Thyroid gland (tissue), 4 donors: ENCODE measurements around the gene CTNS. TPM values are rescaled to one million over a fixed set of nuclear protein-coding genes. Genes with fewer than 3 reads are reported as not detected.

Source experiments
- DNase-seq, 2 donors: peaks; one replicate each; pipeline ENCODE4 v3.0.0-alpha.2; 2019
- H3K27ac ChIP-seq, 3 donors: fragments of 200-600 bp; sonication (generic); 1 replicate in 2 of 3; 2 replicates in 1 of 3; pipeline ENCODE4 v1.5.1; 2016 to 2019; ENCODE audit warnings: mild to moderate bottlenecking in 1 of 3, moderate library complexity in 1 of 3
- H3K27me3 ChIP-seq: fragments of 200-600 bp; sonication (generic); one replicate; pipeline ENCODE4 v1.5.1; 2019
- H3K36me3 ChIP-seq, 2 donors: fragments of 200-600 bp; sonication (generic); one replicate each; pipeline ENCODE4 v1.5.1; 2016 to 2019
- H3K4me1 ChIP-seq, 2 donors: fragments of 200-600 bp; sonication (generic); one replicate each; pipeline ENCODE4 v1.5.1; 2017 to 2019
- H3K4me3 ChIP-seq, 3 donors: fragments of 200-600 bp; sonication (generic); replicated peaks in 1 of 3; 1 replicate in 2 of 3; 2 replicates in 1 of 3; pipeline ENCODE4 v1.5.1; 2016; ENCODE audit warnings: mild to moderate bottlenecking in 1 of 3
- H3K9me3 ChIP-seq: fragments of 200-600 bp; sonication (generic); one replicate; pipeline ENCODE4 v1.5.1; 2017
- CTCF ChIP-seq, 6 experiments: fragments of 200-600 bp in 3 of 6; fragments of 450-650 bp in 3 of 6; sonication (generic) in 3 of 6; IDR thresholded peaks; one replicate each; pipeline ENCODE4 v1.5.1; 2016 to 2019; ENCODE audit warnings: antibody characterized with exemption in 6 of 6, mild to moderate bottlenecking in 2 of 6, inconsistent platforms in 1 of 6, moderate library complexity in 1 of 6
- POLR2A ChIP-seq, 2 donors: fragments of 450-650 bp; IDR thresholded peaks; one replicate each; pipeline ENCODE4 v1.6.1; 2017; ENCODE audit warnings: antibody characterized with exemption in 2 of 2, mild to moderate bottlenecking in 2 of 2, moderate library complexity in 1 of 2
- WGBS, 2 donors: methylation state at CpG; one replicate each; pipeline ENCODE4 v1.1.5; 2017; 5-methylcytosine and 5-hydroxymethylcytosine counted together
- intact Hi-C: fragments of 100-400 bp; cut with DNase I; formaldehyde crosslinking; loops from one replicate; pipeline ENCODE4 v1.15.1; 2023
- total RNA-seq, 4 donors: library from RNA; depleted of rRNA; stranded (reverse); fragments of >200 nt; gene quantifications; one replicate each; pipeline ENCODE4 v1.2.3, GENCODE V29; 2016

The CTNS gene
- total RNA-seq, 4 donors from 2014 or later = 21.4 to 36.6 (median 28.6) TPM

GRCh38 chr17:3635474-3636153, 946 bp upstream of the CTNS start:
- Histone ChIP-seq H3K4me1 (peaks cover 7 to 8% of the 10 kb centered on the region in 2 donors), H3K27me3 (no peaks in the 10 kb centered on the region), H3K9me3 (no peaks in the 10 kb centered on the region), H3K36me3 (no peaks in the 10 kb centered on the region), H3K4me3 (peak overlapping the region; percentile 60 to 99 (median 95)), H3K27ac (peak overlapping the region in 1 of 3 donors; percentile 98)
- peak in 1 of 2 donors; percentile 9 for DNase-seq
- 26 to 38% methylated on average over 18 to 26 of the region's 38 CpGs for WGBS, 2 donors
- TF ChIP-seq POLR2A (IDR thresholded peaks at IDR 0.05) = peak in 1 of 2 donors; percentile 27
- TF ChIP-seq CTCF (IDR thresholded peaks at IDR 0.05) = no peak
- intact Hi-C loops = no loop called here

DNA sequence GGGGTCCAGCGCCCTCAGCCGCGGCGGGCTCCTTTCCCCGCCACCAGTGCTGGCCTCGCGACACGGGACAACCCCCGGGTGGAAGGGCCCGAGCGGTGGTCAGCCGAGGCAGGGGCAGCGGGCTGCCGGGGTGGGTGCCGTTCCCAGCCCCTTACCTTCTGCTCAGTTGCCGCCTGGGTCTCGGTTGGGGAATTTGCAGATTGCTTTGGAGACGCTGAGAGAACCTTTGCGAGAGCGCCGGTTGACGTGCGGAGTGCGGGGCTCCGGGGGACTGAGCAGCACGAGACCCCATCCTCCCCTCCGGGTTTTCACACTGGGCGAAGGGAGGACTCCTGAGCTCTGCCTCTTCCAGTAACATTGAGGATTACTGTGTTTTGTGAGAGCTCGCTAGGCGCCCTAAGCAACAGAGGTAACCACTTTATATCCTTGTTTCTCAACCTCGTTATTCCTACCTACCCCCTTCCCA, 381 bp downstream of the CTNS start:
- H3K4me1 ChIP-seq = peaks cover 7 to 8% of the 10 kb centered on the region in 2 donors
- H3K27me3 ChIP-seq = no peaks in the 10 kb centered on the region
- no peaks in the 10 kb centered on the region for H3K9me3 ChIP-seq
- 1 to 3% methylated on average over 12 to 15 of the region's 31 CpGs for whole genome bisulfite sequencing, 2 donors
- TF ChIP-seq CTCF (IDR thresholded peaks at IDR 0.05) = no peak
- TF ChIP-seq POLR2A (IDR thresholded peaks at IDR 0.05) = no peak
- peak overlapping the region in 2 of 3 donors; percentile 93 to 98 for H3K27ac ChIP-seq
- H3K4me3 ChIP-seq = peak overlapping the region; percentile 3 to 95 (median 60)
- no peaks in the 10 kb centered on the region for H3K36me3 ChIP-seq
- intact Hi-C loops = no loop called here
- no peak for DNase-seq

GRCh38 chr17:3639981-3640596, 3.5 kb downstream of the CTNS start:
- Histone ChIP-seq H3K36me3 (no peaks in the 10 kb centered on the region), H3K9me3 (no peaks in the 10 kb centered on the region), H3K4me1 (peaks cover 7 to 8% of the 10 kb centered on the region in 2 donors), H3K4me3 (no peak overlapping the region), H3K27ac (no peak overlapping the region), H3K27me3 (no peaks in the 10 kb centered on the region)
- no peak for TF ChIP-seq CTCF (IDR thresholded peaks at IDR 0.05)
- TF ChIP-seq POLR2A (IDR thresholded peaks at IDR 0.05) = no peak
- DNase-seq = no peak
- intact Hi-C loops = no loop called here
- WGBS, 2 donors = 66 to 71% methylated on average over 7 of the region's 7 CpGs

GRCh38 chr17:3641014-3641413, 4.5 kb downstream of the CTNS start:
- TF ChIP-seq CTCF (IDR thresholded peaks at IDR 0.05) (no peak), POLR2A (IDR thresholded peaks at IDR 0.05) (no peak)
- 81 to 83% methylated on average over 3 of the region's 3 CpGs for WGBS, 2 donors
- H3K36me3 ChIP-seq = no peaks in the 10 kb centered on the region
- no peak overlapping the region for H3K27ac ChIP-seq
- intact Hi-C loops = no loop called here
- H3K27me3 ChIP-seq = no peaks in the 10 kb centered on the region
- H3K4me3 ChIP-seq = no peak overlapping the region
- no peak for DNase-seq
- H3K9me3 ChIP-seq = no peaks in the 10 kb centered on the region
- peaks cover 7 to 8% of the 10 kb centered on the region in 2 donors for H3K4me1 ChIP-seq
